Stimulated activated CD8-positive, alpha-beta memory T cell treated with anti-CD3 and anti-CD28 coated beads, Interleukin-2, amount 100 ng/mL, for 48 hours (primary cell): ENCODE data around the gene KIR2DL3.
"Not testable (repeated sequence)": the region's sequence is repeated elsewhere in the genome, so short reads cannot be mapped to it uniquely, and the experiment has no call there.

Experiments
- DNase-seq, 2 donors: peaks; one replicate each; pipeline ENCODE4 v3.0.0-alpha.2; 2020; ENCODE audit warnings: low read depth in 2 of 2

The KIR2DL3 gene

GRCh38 chr19:54738306-54738705 is at the start of gene KIR2DL3:
Gene KIR2DL3, plus strand, starts transcription at chr19:54738513. Its CDS starts 33 bp downstream, at chr19:54738546.
- not testable (repeated sequence) for DNase-seq

DNA sequence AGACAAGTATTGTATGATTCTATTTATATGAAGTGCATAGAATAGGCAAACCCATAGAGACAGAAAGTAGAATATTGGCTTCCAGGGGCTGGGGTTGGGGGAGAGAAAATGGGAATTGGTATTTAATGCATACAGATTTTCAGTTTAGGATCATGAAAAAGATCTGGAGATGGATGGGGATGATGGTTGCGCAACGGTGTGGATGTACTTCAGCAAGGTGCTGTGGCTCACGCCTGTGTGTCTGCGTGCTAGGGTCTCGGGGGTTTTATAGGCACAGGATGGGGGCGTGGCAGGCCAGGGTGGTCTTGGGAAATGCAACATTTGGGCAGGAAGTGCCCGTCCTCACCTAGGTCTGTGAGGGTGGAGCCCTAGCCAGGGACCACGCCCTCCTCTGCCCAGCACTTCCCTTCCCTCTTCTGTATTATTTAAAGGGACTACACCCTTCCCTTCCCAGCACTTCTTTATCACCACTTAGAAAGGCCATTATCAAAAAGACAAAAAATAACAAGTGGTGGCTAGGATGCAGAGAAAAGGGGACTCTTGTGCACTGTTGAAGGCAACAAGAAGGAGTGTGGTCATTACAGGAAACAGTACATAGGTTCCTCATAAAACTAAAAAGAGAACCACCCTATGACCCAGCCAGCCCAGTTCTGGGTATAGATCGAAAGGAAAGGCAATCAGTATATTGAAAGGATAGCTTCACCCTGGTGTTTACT is 46.6 kb upstream of the KIR2DL3 start:
- no peak for DNase-seq

DNA sequence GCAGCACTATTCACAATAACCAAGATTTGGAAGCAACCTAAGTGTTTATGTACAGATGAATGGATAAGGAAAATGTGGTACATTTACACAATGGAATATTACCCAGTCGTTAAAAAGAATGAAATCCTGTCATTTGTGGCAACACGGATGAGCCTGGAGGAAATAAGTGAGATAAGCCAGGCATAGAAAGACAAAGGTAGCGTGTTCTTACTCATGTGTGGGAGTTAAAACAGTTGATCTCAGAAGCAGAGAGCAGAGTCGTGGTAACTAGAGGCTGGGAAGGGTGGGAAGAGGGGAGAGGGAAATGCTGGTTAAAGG is 46.1 kb upstream of the KIR2DL3 start:
- DNase-seq: no peak

DNA sequence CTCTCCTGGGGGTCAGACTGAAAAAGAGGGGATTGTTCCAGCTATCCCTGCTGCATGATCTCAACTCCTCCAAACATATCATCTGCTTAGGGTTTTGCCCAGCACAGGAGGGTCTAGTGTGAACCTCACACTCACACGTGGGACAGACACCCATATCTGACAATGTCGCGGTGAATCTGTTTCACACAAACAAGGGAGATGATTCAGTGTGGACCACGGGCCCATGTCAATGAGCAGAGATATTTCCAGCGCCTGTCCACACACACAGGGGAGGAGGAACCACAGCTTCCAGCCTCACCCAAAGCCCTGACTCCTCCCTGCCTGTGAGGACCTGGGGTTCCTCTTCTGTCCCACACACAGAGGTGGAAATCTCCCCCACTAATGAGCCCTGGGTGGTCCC is 43.7 kb upstream of the KIR2DL3 start:
- DNase-seq: no peak

DNA sequence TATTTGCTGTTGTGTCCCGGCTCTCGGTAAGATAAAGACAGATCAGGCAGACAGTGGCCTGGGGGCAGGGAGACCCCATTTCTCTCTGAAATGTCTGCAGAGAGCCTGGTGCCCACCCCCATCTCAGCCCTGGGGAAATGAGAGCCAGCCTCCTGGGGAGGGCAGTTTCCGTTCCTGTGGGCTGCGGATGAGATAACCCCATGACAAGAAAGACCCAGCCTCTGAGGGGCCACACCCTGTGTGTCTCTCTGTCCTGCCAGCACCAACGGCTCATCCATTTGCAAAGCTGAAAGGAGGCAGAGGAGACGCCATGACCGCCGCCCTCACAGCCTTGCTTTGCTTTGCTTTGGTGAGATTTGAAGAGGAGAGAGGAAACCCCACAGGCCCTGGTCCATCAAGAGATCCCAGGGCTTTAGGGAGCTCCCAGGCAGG is 42.2 kb upstream of the KIR2DL3 start:
- no peak for DNase-seq

GRCh38 chr19:54696766-54697165 is 41.5 kb upstream of the KIR2DL3 start:
- no peak for DNase-seq

DNA sequence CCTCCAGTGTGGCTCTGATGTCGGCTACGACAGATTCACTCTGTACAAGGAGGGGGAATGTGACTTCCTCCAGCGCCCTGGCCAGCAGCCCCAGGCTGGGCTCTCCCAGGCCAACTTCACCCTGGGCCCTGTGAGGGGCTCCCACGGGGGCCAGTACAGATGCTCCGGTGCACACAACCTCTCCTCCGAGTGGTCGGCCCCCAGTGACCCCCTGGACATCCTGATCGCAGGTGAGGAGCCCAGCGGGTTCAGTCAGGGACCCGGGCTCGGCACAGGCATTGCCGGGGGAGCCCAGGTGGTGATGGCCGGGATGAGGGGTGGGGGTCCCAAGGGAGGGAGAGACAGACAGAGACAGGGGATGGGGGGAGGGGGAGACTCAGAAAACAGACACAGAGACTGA is 40.6 kb upstream of the KIR2DL3 start:
- DNase-seq: not testable (repeated sequence)

DNA sequence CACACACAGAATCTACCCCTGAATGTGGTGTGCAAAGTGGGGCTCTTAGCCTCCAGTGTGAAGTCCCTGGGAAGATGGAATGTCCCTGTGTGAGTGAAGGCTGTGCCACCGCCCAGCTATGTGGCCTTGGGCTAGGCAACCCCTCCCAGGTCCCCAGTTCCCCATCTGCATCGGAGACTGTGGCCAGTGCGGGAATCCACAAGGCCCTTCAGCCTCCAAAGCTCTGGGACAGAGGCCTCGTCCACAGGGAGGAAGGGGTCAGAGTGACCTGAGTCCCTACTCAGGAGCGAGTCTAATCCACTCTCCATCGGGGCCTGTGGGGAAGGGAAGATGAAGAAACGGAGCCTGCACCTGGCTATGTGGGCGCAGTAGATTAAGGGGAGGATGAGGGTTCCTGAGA is 33.4 kb upstream of the KIR2DL3 start:
- DNase-seq: no peak

GRCh38 chr19:54707962-54708361 is 30.4 kb upstream of the KIR2DL3 start:
- no peak for DNase-seq

GRCh38 chr19:54708781-54709180 is 29.5 kb upstream of the KIR2DL3 start:
- DNase-seq: no peak

- no peak for DNase-seq
Observed at GRCh38 chr19:54709212-54709948, 28.9 kb upstream of the KIR2DL3 start.

DNA sequence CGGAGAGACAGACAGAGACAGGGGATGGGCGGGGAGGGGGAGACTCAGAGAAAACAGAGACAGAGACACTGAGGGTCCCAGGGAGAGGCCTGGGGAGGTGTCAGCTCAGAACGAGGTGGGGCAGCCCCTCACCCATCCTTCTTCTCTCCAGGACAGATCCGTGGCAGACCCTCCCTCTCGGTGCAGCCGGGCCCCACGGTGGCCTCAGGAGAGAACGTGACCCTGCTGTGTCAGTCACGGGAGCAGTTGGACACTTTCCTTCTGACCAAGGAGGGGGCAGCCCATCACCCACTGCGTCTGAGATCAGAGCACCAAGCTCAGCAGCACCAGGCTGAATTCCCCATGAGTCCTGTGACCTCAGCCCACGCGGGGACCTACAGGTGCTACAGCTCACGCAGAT is 28.4 kb upstream of the KIR2DL3 start:
- DNase-seq: not testable (repeated sequence)

GRCh38 chr19:54724142-54724541 is 14.2 kb upstream of the KIR2DL3 start, which contains the start of gene KIR3DL3:
Gene KIR3DL3, plus strand, starts transcription at chr19:54724442. Its CDS starts 55 bp downstream, at chr19:54724497.
- no peak for DNase-seq

DNA sequence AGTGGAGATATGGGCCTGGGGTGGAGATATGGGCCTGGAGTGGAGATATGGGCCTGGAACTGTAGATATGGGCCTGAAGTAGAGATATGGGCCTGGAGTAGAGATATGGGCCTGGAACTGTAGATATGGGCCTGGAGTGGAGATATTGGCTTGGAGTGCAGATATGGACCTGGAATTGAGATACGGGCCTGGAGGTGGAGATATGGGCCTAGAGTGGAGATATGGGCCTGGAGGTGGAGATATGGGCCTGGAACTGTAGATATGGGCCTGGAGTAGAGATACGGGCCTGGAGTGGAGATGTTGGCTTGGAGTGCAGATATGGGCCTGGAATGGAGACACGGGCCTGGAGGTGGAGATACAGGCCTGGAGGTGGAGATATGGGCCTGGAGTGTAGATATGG is 13.7 kb upstream of the KIR2DL3 start:
- DNase-seq: no peak

DNA sequence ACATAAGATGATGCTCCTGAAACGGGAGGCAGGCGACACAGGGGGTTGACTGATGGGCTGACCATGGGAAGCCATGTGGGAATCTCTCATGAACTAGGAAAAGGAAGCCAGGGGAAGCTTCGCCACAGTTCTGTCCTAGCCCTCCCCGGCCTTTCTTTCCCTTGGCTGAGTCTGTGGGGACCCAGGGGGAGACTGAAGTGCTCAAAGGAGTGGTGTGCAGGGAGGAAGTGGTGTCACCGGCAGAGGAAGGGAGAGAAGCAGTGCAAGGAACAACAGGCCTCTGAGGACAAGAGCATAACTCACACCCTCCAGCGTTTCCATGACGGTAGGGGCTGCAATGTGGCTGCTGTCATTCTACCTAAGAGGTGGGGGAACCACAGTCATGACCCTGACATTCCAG is 13.0 kb upstream of the KIR2DL3 start:
- DNase-seq: no peak

DNA sequence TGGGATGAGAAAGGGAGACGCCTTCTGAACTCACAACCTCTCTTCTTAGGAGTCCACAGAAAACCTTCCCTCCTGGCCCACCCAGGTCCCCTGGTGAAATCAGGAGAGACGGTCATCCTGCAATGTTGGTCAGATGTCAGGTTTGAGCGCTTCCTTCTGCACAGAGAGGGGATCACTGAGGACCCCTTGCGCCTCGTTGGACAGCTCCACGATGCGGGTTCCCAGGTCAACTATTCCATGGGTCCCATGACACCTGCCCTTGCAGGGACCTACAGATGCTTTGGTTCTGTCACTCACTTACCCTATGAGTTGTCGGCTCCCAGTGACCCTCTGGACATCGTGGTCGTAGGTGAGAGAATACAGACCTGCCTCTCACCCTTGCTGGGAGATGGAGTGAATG is 10.8 kb upstream of the KIR2DL3 start:
- DNase-seq: no peak

DNA sequence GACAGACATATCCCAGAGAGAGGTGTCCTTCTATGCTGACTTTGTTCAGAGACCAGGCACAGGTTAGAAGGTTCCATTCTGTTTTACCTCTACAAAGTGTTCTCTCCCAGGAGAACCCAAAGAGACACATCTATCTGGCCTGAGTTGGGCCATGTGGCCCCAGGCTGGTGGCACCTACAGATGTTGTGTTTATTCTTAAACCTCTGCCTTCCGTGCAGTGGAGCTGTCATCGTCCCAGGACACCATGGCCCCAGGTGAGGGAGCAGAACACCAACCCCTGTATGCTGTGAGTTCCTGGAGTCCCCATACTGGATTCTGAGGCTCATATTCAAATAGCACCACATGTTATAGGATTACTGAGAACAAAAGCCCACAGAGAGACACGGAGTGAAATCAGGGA is 10.1 kb upstream of the KIR2DL3 start:
- DNase-seq: no peak

DNA sequence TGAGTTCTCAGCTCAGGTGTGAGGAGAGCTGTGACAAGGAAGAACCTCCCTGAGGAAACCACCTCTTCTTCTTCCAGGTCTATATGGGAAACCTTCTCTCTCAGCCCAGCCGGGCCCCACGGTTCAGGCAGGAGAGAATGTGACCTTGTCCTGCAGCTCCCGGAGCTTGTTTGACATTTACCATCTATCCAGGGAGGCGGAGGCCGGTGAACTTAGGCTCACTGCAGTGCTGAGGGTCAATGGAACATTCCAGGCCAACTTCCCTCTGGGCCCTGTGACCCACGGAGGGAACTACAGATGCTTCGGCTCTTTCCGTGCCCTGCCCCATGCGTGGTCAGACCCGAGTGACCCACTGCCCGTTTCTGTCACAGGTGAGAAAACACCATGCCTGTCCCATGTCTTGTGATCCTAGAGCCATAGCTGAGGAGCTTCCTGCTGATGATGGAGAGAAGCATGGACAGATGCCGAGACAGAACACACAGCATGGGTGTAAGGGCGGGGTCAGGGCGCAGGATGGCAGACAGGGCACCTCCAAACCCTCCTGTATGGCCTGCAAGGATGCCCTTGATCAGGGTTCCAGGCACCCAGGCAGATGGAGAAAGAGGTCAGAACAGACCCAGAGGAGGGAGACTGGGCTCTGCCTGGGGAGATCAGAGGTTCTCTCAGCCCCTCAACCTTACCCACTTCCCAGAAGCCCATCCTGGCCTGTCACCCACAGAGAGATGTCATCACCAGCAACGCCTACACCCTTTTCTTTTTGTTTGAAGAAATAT is 8.7 kb upstream of the KIR2DL3 start:
- DNase-seq: no peak

DNA sequence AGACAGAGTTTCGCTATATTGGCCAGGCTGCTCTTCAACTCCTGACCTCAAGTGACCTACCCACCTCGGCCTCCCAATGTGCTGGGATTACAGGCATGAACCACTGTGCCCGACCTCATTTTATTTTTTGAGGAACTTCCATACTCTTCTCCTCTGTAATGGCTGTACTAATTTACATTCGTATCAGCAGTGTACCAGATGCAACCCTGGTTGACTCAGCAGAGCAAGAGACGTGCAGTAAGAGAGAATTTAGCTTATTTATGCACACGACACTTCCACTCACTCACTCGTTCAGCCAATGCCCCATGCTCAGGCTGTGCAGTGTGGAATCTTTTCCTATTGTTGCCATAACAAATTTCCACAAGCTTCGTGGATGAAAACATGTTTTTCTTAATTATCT is 7.1 kb upstream of the KIR2DL3 start:
- no peak for DNase-seq

GRCh38 chr19:54738715-54739114 is 402 bp downstream of the KIR2DL3 start:
- no peak for DNase-seq

GRCh38 chr19:54739587-54740497 is 1.5 kb downstream of the KIR2DL3 start:
- no peak for DNase-seq

DNA sequence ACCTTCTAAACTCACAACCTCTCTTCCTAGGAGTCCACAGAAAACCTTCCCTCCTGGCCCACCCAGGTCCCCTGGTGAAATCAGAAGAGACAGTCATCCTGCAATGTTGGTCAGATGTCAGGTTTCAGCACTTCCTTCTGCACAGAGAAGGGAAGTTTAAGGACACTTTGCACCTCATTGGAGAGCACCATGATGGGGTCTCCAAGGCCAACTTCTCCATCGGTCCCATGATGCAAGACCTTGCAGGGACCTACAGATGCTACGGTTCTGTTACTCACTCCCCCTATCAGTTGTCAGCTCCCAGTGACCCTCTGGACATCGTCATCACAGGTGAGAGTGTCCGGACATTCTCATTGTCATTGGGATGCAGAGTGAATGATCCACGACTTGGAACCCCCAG is 3.6 kb downstream of the KIR2DL3 start:
- DNase-seq: not testable (repeated sequence)
